NCI-H526 treated with DMSO at 0.1 percent for 48 hours (cell line): ENCODE measurements around the gene NR4A2.

ENCODE experiments used
- DNase-seq: peaks from one replicate; lab custom pipeline; 2025; lab: John Stamatoyannopoulos, UW

The NR4A2 gene

GRCh38 chr2:156332534-156333273, at the start of gene NR4A2:
NR4A2 (minus strand) TSS chr2:156332721; CDS start chr2:156330186, 2,535 bp downstream.
- peak; percentile 75 for DNase-seq

GRCh38 chr2:156380117-156380645, 47.7 kb upstream of the NR4A2 start:
- DNase-seq = no peak

- no peak for DNase-seq
These were observed 47.2 kb upstream of the NR4A2 start for GRCh38 chr2:156379714-156380113.

- DNase-seq = no peak
These were observed 46.5 kb upstream of the NR4A2 start for GRCh38 chr2:156379071-156379470.

- DNase-seq = no peak
These were observed 34.2 kb upstream of the NR4A2 start for GRCh38 chr2:156366753-156367152.

- DNase-seq = no peak
These were observed 30.6 kb upstream of the NR4A2 start for GRCh38 chr2:156363141-156363540.

- no peak for DNase-seq
These were observed 23.7 kb upstream of the NR4A2 start for GRCh38 chr2:156356014-156356754.

- no peak for DNase-seq
These were observed 20.4 kb upstream of the NR4A2 start for GRCh38 chr2:156352911-156353310.

GRCh38 chr2:156350374-156351142, 18.0 kb upstream of the NR4A2 start:
- no peak for DNase-seq

GRCh38 chr2:156349605-156350004, 17.1 kb upstream of the NR4A2 start:
- DNase-seq = no peak

- DNase-seq = no peak
These were observed 16.6 kb upstream of the NR4A2 start for GRCh38 chr2:156349161-156349560.

- DNase-seq = no peak
These were observed 14.9 kb upstream of the NR4A2 start for GRCh38 chr2:156347431-156347830.

GRCh38 chr2:156346731-156347130, 14.2 kb upstream of the NR4A2 start:
- DNase-seq = no peak

GRCh38 chr2:156345582-156345981, 13.1 kb upstream of the NR4A2 start:
- DNase-seq = no peak

- DNase-seq = no peak
These were observed 11.4 kb upstream of the NR4A2 start for GRCh38 chr2:156343940-156344301.

- no peak for DNase-seq
These were observed 10.8 kb upstream of the NR4A2 start for GRCh38 chr2:156343096-156343939.

GRCh38 chr2:156342254-156343095, 10.0 kb upstream of the NR4A2 start:
- DNase-seq = peak; percentile 74

- DNase-seq = peak; percentile 84
These were observed 9.1 kb upstream of the NR4A2 start for GRCh38 chr2:156341452-156342253.

GRCh38 chr2:156340804-156341451, 8.4 kb upstream of the NR4A2 start:
- DNase-seq = peak; percentile 66
